ENCODE data around the gene AVPR2.

The AVPR2 gene

GRCh38 chrX:153941336-153942252, 37.1 kb downstream of the AVPR2 start:
- DNase-seq (no peak), ATAC-seq (replicated peaks) (no peak)
- Mint-ChIP-seq H3K4me1 (ENCODE audit: low read depth in 2 of 2) (peaks cover 2 to 5% of the 10 kb centered on the region in 2 donors), H3K27ac (no peak overlapping the region), H3K9me3 (no peaks in the 10 kb centered on the region), H3K36me3 (ENCODE audit: insufficient read depth) (peaks cover 3% of the 10 kb centered on the region), H3K27me3 (no peaks in the 10 kb centered on the region), H3K4me3 (peak overlapping the region in 1 of 2 donors; percentile 32)

- Mint-ChIP-seq H3K27me3 (no peaks in the 10 kb centered on the region), H3K27ac (peak within 1 kb of the TSS in 1 of 2 donors; percentile 71), H3K4me1 (ENCODE audit: low read depth in 2 of 2) (peaks cover 4 to 10% of the 10 kb centered on the region in 2 donors), H3K4me3 (peak within 1 kb of the TSS; percentile 61 to 65), H3K9me3 (no peaks in the 10 kb centered on the region), H3K36me3 (ENCODE audit: insufficient read depth) (peaks cover 12% of the 10 kb centered on the region)
- DNase-seq (no peak), ATAC-seq (replicated peaks) (peak; percentile 31)
These were observed 39.8 kb downstream of the AVPR2 start, which contains the start of gene RENBP for GRCh38 chrX:153944140-153944799. Gene RENBP (minus strand): TSS chrX:153944643. CDS start chrX:153944610, 33 bp downstream.

- H3K4me1 Mint-ChIP-seq (ENCODE audit: low read depth in 2 of 2) = peaks cover 4 to 10% of the 10 kb centered on the region in 2 donors
- H3K27me3 Mint-ChIP-seq = no peaks in the 10 kb centered on the region
These were observed 40.3 kb downstream of the AVPR2 start for GRCh38 chrX:153944800-153945150.

GRCh38 chrX:153945956-153946943, 41.8 kb downstream of the AVPR2 start:
- no peak overlapping the region for H3K27ac Mint-ChIP-seq
- H3K4me1 Mint-ChIP-seq (ENCODE audit: low read depth in 2 of 2) = peaks cover 4 to 8% of the 10 kb centered on the region in 2 donors
- peaks cover 28% of the 10 kb centered on the region for H3K36me3 Mint-ChIP-seq (ENCODE audit: insufficient read depth)
- no peaks in the 10 kb centered on the region for H3K27me3 Mint-ChIP-seq
- ATAC-seq (replicated peaks) (no peak), DNase-seq (no peak)
- H3K9me3 Mint-ChIP-seq = no peaks in the 10 kb centered on the region
- no peak overlapping the region for H3K4me3 Mint-ChIP-seq

More at GRCh38 chrX:153944800-153945150, 40.3 kb downstream of the AVPR2 start:
- no peak for ATAC-seq (replicated peaks)
- Mint-ChIP-seq H3K4me3 (peak overlapping the region; percentile 61 to 65), H3K9me3 (no peaks in the 10 kb centered on the region), H3K36me3 (ENCODE audit: insufficient read depth) (peaks cover 16% of the 10 kb centered on the region), H3K27ac (peak overlapping the region in 1 of 2 donors; percentile 71)
- no peak for DNase-seq

- Mint-ChIP-seq H3K27me3 (no peaks in the 10 kb centered on the region), H3K4me3 (peak overlapping the region; percentile 18 to 45), H3K27ac (peak overlapping the region; percentile 63 to 67), H3K36me3 (ENCODE audit: insufficient read depth) (peaks cover 32% of the 10 kb centered on the region), H3K4me1 (ENCODE audit: low read depth in 2 of 2) (peaks cover 4 to 8% of the 10 kb centered on the region in 2 donors), H3K9me3 (no peaks in the 10 kb centered on the region)
- DNase-seq = peak; percentile 66 to 68 (median 67)
- ATAC-seq (replicated peaks) = peak; percentile 89
These were observed 42.7 kb downstream of the AVPR2 start for GRCh38 chrX:153947009-153947769.

GRCh38 chrX:153948002-153948466, 43.6 kb downstream of the AVPR2 start:
- Mint-ChIP-seq H3K9me3 (no peaks in the 10 kb centered on the region), H3K27ac (peak overlapping the region; percentile 67 to 81), H3K4me1 (ENCODE audit: low read depth in 2 of 2) (peaks cover 4 to 8% of the 10 kb centered on the region in 2 donors), H3K27me3 (no peaks in the 10 kb centered on the region), H3K4me3 (no peak overlapping the region), H3K36me3 (ENCODE audit: insufficient read depth) (peaks cover 32% of the 10 kb centered on the region)
- DNase-seq (no peak), ATAC-seq (replicated peaks) (no peak)

- DNase-seq = no peak
- H3K27ac Mint-ChIP-seq = peak overlapping the region; percentile 38 to 81
- peak overlapping the region in 1 of 2 donors; percentile 38 for H3K4me3 Mint-ChIP-seq
These were observed 44.7 kb downstream of the AVPR2 start for GRCh38 chrX:153948847-153949805.

GRCh38 chrX:153950127-153950526, 45.7 kb downstream of the AVPR2 start:
- Mint-ChIP-seq H3K4me1 (ENCODE audit: low read depth in 2 of 2) (peaks cover 4 to 9% of the 10 kb centered on the region in 2 donors), H3K9me3 (no peaks in the 10 kb centered on the region)
- ATAC-seq (replicated peaks) = no peak

More at GRCh38 chrX:153948847-153949805, 44.7 kb downstream of the AVPR2 start:
- Mint-ChIP-seq H3K36me3 (ENCODE audit: insufficient read depth) (peaks cover 40% of the 10 kb centered on the region), H3K27me3 (no peaks in the 10 kb centered on the region), H3K4me1 (ENCODE audit: low read depth in 2 of 2) (peaks cover 4 to 11% of the 10 kb centered on the region in 2 donors), H3K9me3 (no peaks in the 10 kb centered on the region)
- ATAC-seq (replicated peaks) = no peak

GRCh38 chrX:153951683-153952372, 47.4 kb downstream of the AVPR2 start:
- Mint-ChIP-seq H3K27ac (no peak overlapping the region), H3K36me3 (ENCODE audit: insufficient read depth) (peaks cover 53% of the 10 kb centered on the region)

More at GRCh38 chrX:153950127-153950526, 45.7 kb downstream of the AVPR2 start:
- Mint-ChIP-seq H3K4me3 (no peak overlapping the region), H3K27ac (no peak overlapping the region), H3K27me3 (no peaks in the 10 kb centered on the region), H3K36me3 (ENCODE audit: insufficient read depth) (peaks cover 46% of the 10 kb centered on the region)
- DNase-seq = no peak

GRCh38 chrX:153952373-153953026, 48.0 kb downstream of the AVPR2 start:
- H3K4me1 Mint-ChIP-seq (ENCODE audit: low read depth in 2 of 2) = peaks cover 1 to 6% of the 10 kb centered on the region in 2 donors
- no peak for DNase-seq
- peak overlapping the region in 1 of 2 donors; percentile 22 for H3K27ac Mint-ChIP-seq
- ATAC-seq (replicated peaks) = no peak
- H3K9me3 Mint-ChIP-seq = no peaks in the 10 kb centered on the region
- no peak overlapping the region for H3K4me3 Mint-ChIP-seq
- H3K36me3 Mint-ChIP-seq (ENCODE audit: insufficient read depth) = peaks cover 48% of the 10 kb centered on the region
- no peaks in the 10 kb centered on the region for H3K27me3 Mint-ChIP-seq

More at GRCh38 chrX:153951683-153952372, 47.4 kb downstream of the AVPR2 start:
- no peak for ATAC-seq (replicated peaks)
- no peak for DNase-seq
- Mint-ChIP-seq H3K9me3 (no peaks in the 10 kb centered on the region), H3K4me1 (ENCODE audit: low read depth in 2 of 2) (peaks cover 4 to 9% of the 10 kb centered on the region in 2 donors), H3K4me3 (no peak overlapping the region), H3K27me3 (no peaks in the 10 kb centered on the region)

All from effector memory CD8-positive, alpha-beta T cell (primary cell).